Measurements from ENCODE around the gene ADAP2. TPM values are rescaled to one million over a fixed set of nuclear protein-coding genes. Genes with fewer than 3 reads are reported as not detected.

Gene ADAP2, protein sequence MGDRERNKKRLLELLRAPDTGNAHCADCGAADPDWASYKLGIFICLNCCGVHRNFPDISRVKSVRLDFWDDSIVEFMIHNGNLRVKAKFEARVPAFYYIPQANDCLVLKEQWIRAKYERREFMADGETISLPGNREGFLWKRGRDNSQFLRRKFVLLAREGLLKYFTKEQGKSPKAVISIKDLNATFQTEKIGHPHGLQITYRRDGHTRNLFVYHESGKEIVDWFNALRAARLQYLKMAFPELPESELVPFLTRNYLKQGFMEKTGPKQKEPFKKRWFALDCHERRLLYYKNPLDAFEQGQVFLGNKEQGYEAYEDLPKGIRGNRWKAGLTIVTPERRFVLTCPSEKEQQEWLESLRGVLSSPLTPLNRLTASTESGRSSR
- polyA plus RNA-seq = 1 to 10 TPM in 3 of 4 donors, under 1 TPM in 1; 0.89 to 6.1 (median 4.2) TPM
- long read RNA-seq, donor 1 = 0 reads
- long read RNA-seq, donor 2 = 0 reads
- long read RNA-seq, donor 3 = 0 reads
- long read RNA-seq, donor 4 = 0 reads
- long read RNA-seq, donor 5 = 0 reads
- long read RNA-seq, donor 6, partial matches to known transcripts = 0 of 1 reads
- long read RNA-seq, donor 6, other reads (novel, unspliced or antisense) = 0 of 1 reads
- long read RNA-seq, donor 7, partial matches to known transcripts = 0 of 1 reads
- long read RNA-seq, donor 7, other reads (novel, unspliced or antisense) = 0 of 1 reads
- long read RNA-seq, donor 8 = 0 reads
- long read RNA-seq, donor 9 = 0 reads
- long read RNA-seq, donor 10, partial matches to known transcripts = 0 of 2 reads
- long read RNA-seq, donor 10, other reads (novel, unspliced or antisense) = 0 of 2 reads

- FAIRE-seq (no peak), DNase-seq (peak; percentile 59 to 60)
- H3K4me3 ChIP-seq (ENCODE audit: low read depth in 1 of 3, low read length in 3 of 3) = peak within 1 kb of the TSS; percentile 32 to 45 (median 37)
- WGBS, 3 donors = 2 to 4% (median 4%) methylated on average over 31 to 60 of the region's 60 CpGs
- H3K4me1 ChIP-seq (ENCODE audit: control insufficient read depth in 3 of 3, insufficient read depth in 2 of 3, low read depth in 1 of 3, low read length in 2 of 3) = peaks cover 0 to 7% (median 0%) of the 10 kb centered on the region in 3 donors
- peaks cover 0 to 63% (median 18%) of the 10 kb centered on the region in 3 donors for H3K27me3 ChIP-seq (ENCODE audit: control insufficient read depth in 3 of 3, insufficient read depth in 3 of 3, low read length in 3 of 3)
- H3K27ac ChIP-seq (ENCODE audit: low read depth in 1 of 3, low read length in 2 of 3) = peak within 1 kb of the TSS in 1 of 3 donors; percentile 47
- peaks cover 0 to 2% (median 0%) of the 10 kb centered on the region in 3 donors for H3K36me3 ChIP-seq (ENCODE audit: control insufficient read depth in 3 of 3, insufficient read depth in 2 of 3, low read depth in 1 of 3, low read length in 3 of 3)
- no peaks in the 10 kb centered on the region for H3K9me3 ChIP-seq (ENCODE audit: control insufficient read depth in 2 of 2, insufficient read depth in 1 of 2, low read depth in 1 of 2, low read length in 1 of 2)
Measured at GRCh38 chr17:30921544-30922196, at the start of gene ADAP2. Gene ADAP2 (plus strand): TSS chr17:30921945. CDS start chr17:30922015, 70 bp downstream.

GRCh38 chr17:30886187-30886586 lies 35.6 kb upstream of the ADAP2 start:
- WGBS, 3 donors = 96 to 98% (median 97%) methylated on average over 5 of the region's 5 CpGs
- FAIRE-seq = no peak
- H3K4me1 ChIP-seq (ENCODE audit: control insufficient read depth in 3 of 3, insufficient read depth in 2 of 3, low read depth in 1 of 3, low read length in 2 of 3) = no peaks in the 10 kb centered on the region

GRCh38 chr17:30894236-30894635 lies 27.5 kb upstream of the ADAP2 start:
- Histone ChIP-seq H3K36me3 (ENCODE audit: control insufficient read depth in 3 of 3, insufficient read depth in 2 of 3, low read depth in 1 of 3, low read length in 3 of 3) (peaks cover 0 to 30% (median 0%) of the 10 kb centered on the region in 3 donors), H3K27me3 (ENCODE audit: control insufficient read depth in 3 of 3, insufficient read depth in 3 of 3, low read length in 3 of 3) (no peaks in the 10 kb centered on the region), H3K4me3 (ENCODE audit: low read depth in 1 of 3, low read length in 3 of 3) (no peak overlapping the region), H3K4me1 (ENCODE audit: control insufficient read depth in 3 of 3, insufficient read depth in 2 of 3, low read depth in 1 of 3, low read length in 2 of 3) (no peaks in the 10 kb centered on the region), H3K9me3 (ENCODE audit: control insufficient read depth in 2 of 2, insufficient read depth in 1 of 2, low read depth in 1 of 2, low read length in 1 of 2) (no peaks in the 10 kb centered on the region), H3K27ac (ENCODE audit: low read depth in 1 of 3, low read length in 2 of 3) (no peak overlapping the region)
- DNase-seq (no peak), FAIRE-seq (no peak)
- WGBS, 3 donors = 96 to 97% (median 96%) methylated on average over 3 of the region's 3 CpGs

More at GRCh38 chr17:30886187-30886586, 35.6 kb upstream of the ADAP2 start:
- DNase-seq = no peak
- Histone ChIP-seq H3K27me3 (ENCODE audit: control insufficient read depth in 3 of 3, insufficient read depth in 3 of 3, low read length in 3 of 3) (no peaks in the 10 kb centered on the region), H3K9me3 (ENCODE audit: control insufficient read depth in 2 of 2, insufficient read depth in 1 of 2, low read depth in 1 of 2, low read length in 1 of 2) (no peaks in the 10 kb centered on the region), H3K4me3 (ENCODE audit: low read depth in 1 of 3, low read length in 3 of 3) (no peak overlapping the region), H3K27ac (ENCODE audit: low read depth in 1 of 3, low read length in 2 of 3) (no peak overlapping the region), H3K36me3 (ENCODE audit: control insufficient read depth in 3 of 3, insufficient read depth in 2 of 3, low read depth in 1 of 3, low read length in 3 of 3) (peaks cover 0 to 18% (median 6%) of the 10 kb centered on the region in 3 donors)

GRCh38 chr17:30897311-30897710 lies 24.4 kb upstream of the ADAP2 start:
- no peaks in the 10 kb centered on the region for H3K27me3 ChIP-seq (ENCODE audit: control insufficient read depth in 3 of 3, insufficient read depth in 3 of 3, low read length in 3 of 3)
- H3K4me1 ChIP-seq (ENCODE audit: control insufficient read depth in 3 of 3, insufficient read depth in 2 of 3, low read depth in 1 of 3, low read length in 2 of 3) = no peaks in the 10 kb centered on the region
- FAIRE-seq (no peak), DNase-seq (no peak)
- H3K27ac ChIP-seq (ENCODE audit: low read depth in 1 of 3, low read length in 2 of 3) = no peak overlapping the region
- H3K36me3 ChIP-seq (ENCODE audit: control insufficient read depth in 3 of 3, insufficient read depth in 2 of 3, low read depth in 1 of 3, low read length in 3 of 3) = peaks cover 0 to 25% (median 2%) of the 10 kb centered on the region in 3 donors
- H3K9me3 ChIP-seq (ENCODE audit: control insufficient read depth in 2 of 2, insufficient read depth in 1 of 2, low read depth in 1 of 2, low read length in 1 of 2) = no peaks in the 10 kb centered on the region
- H3K4me3 ChIP-seq (ENCODE audit: low read depth in 1 of 3, low read length in 3 of 3) = no peak overlapping the region
- 91 to 99% (median 94%) methylated on average over 5 of the region's 5 CpGs for WGBS, 3 donors

GRCh38 chr17:30905742-30906100 lies 16.0 kb upstream of the ADAP2 start:
- H3K4me3 ChIP-seq (ENCODE audit: low read depth in 1 of 3, low read length in 3 of 3) = peak overlapping the region; percentile 63 to 95 (median 77)
- H3K27ac ChIP-seq (ENCODE audit: low read depth in 1 of 3, low read length in 2 of 3) = peak overlapping the region; percentile 90 to 92 (median 91)
- WGBS, 3 donors = 0 to 1% (median 0%) methylated on average over 11 of the region's 11 CpGs
- peak in 1 of 2 donors; percentile 89 for DNase-seq
- H3K36me3 ChIP-seq (ENCODE audit: control insufficient read depth in 3 of 3, insufficient read depth in 2 of 3, low read depth in 1 of 3, low read length in 3 of 3) = peaks cover 2 to 3% (median 3%) of the 10 kb centered on the region in 3 donors
- no peaks in the 10 kb centered on the region for H3K9me3 ChIP-seq (ENCODE audit: control insufficient read depth in 2 of 2, insufficient read depth in 1 of 2, low read depth in 1 of 2, low read length in 1 of 2)
- no peak for FAIRE-seq
- H3K4me1 ChIP-seq (ENCODE audit: control insufficient read depth in 3 of 3, insufficient read depth in 2 of 3, low read depth in 1 of 3, low read length in 2 of 3) = peaks cover 0 to 6% (median 2%) of the 10 kb centered on the region in 3 donors
- H3K27me3 ChIP-seq (ENCODE audit: control insufficient read depth in 3 of 3, insufficient read depth in 3 of 3, low read length in 3 of 3) = no peaks in the 10 kb centered on the region

DNA sequence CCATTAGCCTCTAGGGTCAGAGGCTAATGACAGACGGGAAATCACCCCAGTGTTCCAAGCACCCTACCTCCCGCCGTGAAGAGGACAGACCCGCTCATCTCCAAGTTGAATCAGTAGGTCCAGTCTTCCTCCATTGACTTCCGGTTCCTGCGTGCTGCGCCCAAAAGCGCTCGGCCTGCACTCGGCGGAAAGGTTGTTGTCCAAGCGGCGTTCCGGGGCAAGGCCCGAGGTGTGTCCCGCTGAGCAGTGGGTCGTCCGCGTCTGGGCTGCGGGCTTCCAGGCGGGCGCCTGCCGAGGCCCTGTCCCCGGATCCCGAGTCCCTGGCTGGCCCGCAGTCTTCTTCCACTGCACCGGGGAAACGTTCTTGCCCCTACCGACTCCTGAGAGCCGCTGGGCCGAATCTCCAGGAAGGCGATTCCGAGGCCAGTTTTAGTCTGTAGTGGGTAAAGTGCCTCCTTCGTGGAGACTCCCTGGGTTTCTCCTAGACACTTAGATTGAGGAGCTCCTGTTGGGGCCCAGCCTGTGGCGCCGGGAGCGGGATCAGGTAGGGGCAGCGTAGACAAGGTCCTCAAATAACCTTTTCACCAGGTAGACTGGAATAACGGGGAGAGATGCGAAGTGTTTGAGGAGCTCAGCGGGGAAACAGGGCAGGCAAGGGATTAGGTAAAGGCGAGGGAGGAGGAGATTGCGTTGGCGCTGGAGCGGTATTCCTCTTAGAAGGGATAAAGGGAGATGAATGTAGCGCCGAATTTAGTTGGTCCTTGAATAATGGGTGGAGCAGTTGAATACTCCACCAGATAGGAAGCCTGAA lies 15.4 kb upstream of the ADAP2 start, which contains the start of gene TEFM:
TSS of gene TEFM (minus strand) at position 138 of the 811 bp plus-strand sequence. CDS start at position 98, 40 bp downstream.
- DNase-seq (peak; percentile 90 to 96), FAIRE-seq (no peak)
- Histone ChIP-seq H3K27ac (ENCODE audit: low read depth in 1 of 3, low read length in 2 of 3) (peak within 1 kb of the TSS; percentile 90 to 92 (median 91)), H3K4me3 (ENCODE audit: low read depth in 1 of 3, low read length in 3 of 3) (peak within 1 kb of the TSS; percentile 63 to 95 (median 77)), H3K27me3 (ENCODE audit: control insufficient read depth in 3 of 3, insufficient read depth in 3 of 3, low read length in 3 of 3) (no peaks in the 10 kb centered on the region), H3K9me3 (ENCODE audit: control insufficient read depth in 2 of 2, insufficient read depth in 1 of 2, low read depth in 1 of 2, low read length in 1 of 2) (no peaks in the 10 kb centered on the region), H3K36me3 (ENCODE audit: control insufficient read depth in 3 of 3, insufficient read depth in 2 of 3, low read depth in 1 of 3, low read length in 3 of 3) (peaks cover 2 to 3% (median 3%) of the 10 kb centered on the region in 3 donors), H3K4me1 (ENCODE audit: control insufficient read depth in 3 of 3, insufficient read depth in 2 of 3, low read depth in 1 of 3, low read length in 2 of 3) (peaks cover 0 to 6% (median 2%) of the 10 kb centered on the region in 3 donors)
- 0% methylated on average over 44 to 47 of the region's 47 CpGs for WGBS, 3 donors

GRCh38 chr17:30908717-30909420 lies 12.9 kb upstream of the ADAP2 start:
- H3K9me3 ChIP-seq (ENCODE audit: control insufficient read depth in 2 of 2, insufficient read depth in 1 of 2, low read depth in 1 of 2, low read length in 1 of 2) = no peaks in the 10 kb centered on the region
- WGBS, 3 donors = 79 to 91% (median 86%) methylated on average over 3 of the region's 3 CpGs
- H3K27ac ChIP-seq (ENCODE audit: low read depth in 1 of 3, low read length in 2 of 3) = no peak overlapping the region
- H3K4me3 ChIP-seq (ENCODE audit: low read depth in 1 of 3, low read length in 3 of 3) = no peak overlapping the region
- no peaks in the 10 kb centered on the region for H3K27me3 ChIP-seq (ENCODE audit: control insufficient read depth in 3 of 3, insufficient read depth in 3 of 3, low read length in 3 of 3)
- H3K4me1 ChIP-seq (ENCODE audit: control insufficient read depth in 3 of 3, insufficient read depth in 2 of 3, low read depth in 1 of 3, low read length in 2 of 3) = peaks cover 0 to 6% (median 2%) of the 10 kb centered on the region in 3 donors
- DNase-seq (no peak), FAIRE-seq (no peak)
- no peaks in the 10 kb centered on the region for H3K36me3 ChIP-seq (ENCODE audit: control insufficient read depth in 3 of 3, insufficient read depth in 2 of 3, low read depth in 1 of 3, low read length in 3 of 3)

All from small intestine (tissue), 16 donors.